Middle frontal gyrus (tissue), 1 donor: ENCODE results near the gene MYCBP.
A peak's percentile ranks its signal among the peaks of the same experiment; 100 is the strongest.
"Not testable (repeated sequence)": the region's sequence is repeated elsewhere in the genome, so short reads cannot be mapped to it uniquely, and the experiment has no call there.

Experiments
- DNase-seq: peaks from one replicate; pipeline ENCODE4 v3.0.0-alpha.2; 2015; ENCODE audit warnings: low spot score; ENCODE audit errors: extremely low spot score

The MYCBP gene, protein sequence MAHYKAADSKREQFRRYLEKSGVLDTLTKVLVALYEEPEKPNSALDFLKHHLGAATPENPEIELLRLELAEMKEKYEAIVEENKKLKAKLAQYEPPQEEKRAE

DNA sequence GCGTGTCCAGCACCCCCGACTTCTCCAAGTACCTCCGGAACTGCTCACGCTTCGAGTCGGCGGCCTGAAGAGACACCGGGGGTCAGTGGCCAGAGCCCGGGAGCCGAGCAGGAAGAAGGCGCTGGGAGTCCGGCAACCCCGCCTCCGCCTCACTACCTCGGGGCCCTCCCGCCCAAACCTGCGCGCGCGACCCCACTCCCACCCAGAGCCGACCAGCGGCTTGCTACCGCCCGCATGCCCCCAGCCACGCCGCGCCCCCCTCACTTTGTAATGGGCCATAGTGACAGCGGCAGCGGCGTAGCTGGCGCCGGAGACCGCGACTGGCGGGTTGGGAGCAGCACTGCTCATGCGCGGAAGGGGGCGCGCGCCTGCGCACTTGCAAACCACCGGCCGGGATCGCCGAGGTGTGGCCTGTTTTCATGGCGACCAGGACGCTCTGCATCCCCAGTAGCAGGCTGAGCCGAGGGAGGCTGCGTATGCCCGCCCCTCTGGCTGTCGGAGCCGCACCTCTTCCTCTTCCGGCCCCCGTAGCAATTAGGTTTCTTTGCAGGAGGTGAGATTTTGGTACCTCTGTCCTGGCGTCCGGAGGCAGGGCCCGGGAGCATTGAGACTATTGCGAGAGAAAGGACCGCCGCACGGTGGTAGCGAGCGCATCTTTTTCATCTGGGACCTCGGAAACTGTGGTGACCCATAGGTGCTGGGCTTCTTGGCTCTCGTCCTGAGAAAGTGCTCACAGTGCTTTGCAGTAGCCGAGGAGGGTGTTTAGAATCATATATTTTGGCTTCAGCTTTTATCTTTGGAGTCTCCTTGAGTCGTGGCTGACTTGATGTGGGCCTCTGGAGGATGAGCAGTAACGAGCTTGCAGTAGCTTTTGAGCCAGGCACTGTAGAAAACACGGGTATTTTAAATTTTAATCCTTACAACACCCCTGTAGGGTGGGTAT is at the start of gene MYCBP:
Gene MYCBP (minus strand): TSS at position 322 of the 943 bp plus-strand sequence. CDS start 43 bp downstream, at position 279.
- DNase-seq: peak; percentile 89

DNA sequence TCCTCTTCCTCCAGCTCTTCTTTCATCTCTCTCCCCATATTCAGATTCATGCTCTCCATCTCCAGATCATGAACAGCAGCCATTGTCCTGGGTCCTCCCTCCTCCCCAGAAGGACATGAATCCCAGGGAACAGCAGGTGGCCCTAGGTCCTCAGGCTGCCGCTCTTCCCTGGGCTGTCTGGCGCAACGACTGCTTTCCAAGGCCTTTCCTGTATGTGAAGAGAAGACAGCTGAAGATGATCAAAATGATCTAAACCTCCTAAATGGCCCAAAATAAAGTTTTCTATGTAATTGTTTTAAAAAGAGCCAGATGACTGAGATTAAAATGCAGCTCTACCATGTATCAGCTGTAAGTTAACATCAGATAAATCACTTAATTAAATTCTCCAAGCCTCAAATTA is 46.0 kb upstream of the MYCBP start:
- DNase-seq: no peak

GRCh38 chr1:38918568-38918967 is 45.4 kb upstream of the MYCBP start:
- no peak for DNase-seq

DNA sequence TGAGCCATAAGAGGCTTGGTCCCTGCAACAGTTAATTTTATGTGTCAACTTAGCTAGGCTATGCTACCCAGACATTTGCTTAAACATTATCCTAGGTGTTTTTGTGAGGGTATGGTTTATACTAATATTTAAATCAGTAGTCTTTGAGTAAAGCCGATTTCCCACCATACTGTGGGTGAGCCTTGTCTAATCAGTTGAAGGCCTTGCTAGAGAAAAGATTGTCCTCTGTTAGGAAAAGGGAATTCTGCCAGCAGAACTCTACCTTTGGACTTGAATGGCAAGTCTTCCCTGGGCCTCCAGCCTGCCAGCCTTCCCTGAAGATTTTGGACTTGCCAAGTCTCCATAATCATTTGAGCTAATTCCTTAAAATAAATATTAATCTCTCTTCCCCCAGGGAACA is 44.6 kb upstream of the MYCBP start:
- DNase-seq: no peak

- no peak for DNase-seq
Observed at GRCh38 chr1:38917337-38917736, 44.2 kb upstream of the MYCBP start.

- no peak for DNase-seq
Observed at GRCh38 chr1:38915352-38915948, 42.3 kb upstream of the MYCBP start.

DNA sequence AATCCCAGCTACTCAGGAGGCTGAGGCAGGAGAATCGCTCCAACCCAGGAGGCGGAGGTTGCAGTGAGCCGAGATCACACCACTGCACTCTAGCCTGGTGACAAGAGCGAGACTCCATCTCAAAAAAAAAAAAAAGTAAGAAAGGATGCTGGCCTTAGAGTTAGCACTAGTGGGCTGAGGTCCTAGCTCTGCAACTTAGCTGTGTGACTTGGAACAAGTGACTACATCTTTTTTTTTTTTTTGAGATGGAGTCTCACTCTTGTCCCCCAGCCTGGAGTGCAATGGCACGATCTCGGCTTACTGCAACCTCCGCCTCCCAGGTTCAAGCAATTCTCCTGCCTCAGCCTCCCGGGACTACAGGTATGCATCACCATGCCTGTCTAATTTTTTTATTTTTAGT is 41.8 kb upstream of the MYCBP start:
- DNase-seq: not testable (repeated sequence)

GRCh38 chr1:38908821-38909220 is 35.7 kb upstream of the MYCBP start:
- no peak for DNase-seq

DNA sequence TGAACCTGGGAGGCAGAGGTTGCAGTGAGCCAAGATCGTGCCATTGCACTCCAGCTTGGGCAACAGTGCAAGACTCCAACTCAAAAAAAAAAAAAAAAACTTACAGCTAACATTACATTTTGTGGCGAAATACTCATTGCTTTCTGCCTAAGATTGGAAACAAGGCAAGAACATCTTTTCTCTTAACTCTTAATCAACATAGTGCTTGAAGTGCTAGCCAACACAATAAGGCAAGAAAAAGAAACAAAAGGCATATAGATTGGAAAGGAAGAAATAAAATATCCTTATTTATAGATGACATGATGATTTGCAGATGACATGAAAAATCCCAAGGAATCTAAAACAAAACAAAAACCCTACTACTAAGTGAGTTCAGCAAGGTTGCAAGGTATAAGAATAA is 32.8 kb upstream of the MYCBP start:
- no peak for DNase-seq

DNA sequence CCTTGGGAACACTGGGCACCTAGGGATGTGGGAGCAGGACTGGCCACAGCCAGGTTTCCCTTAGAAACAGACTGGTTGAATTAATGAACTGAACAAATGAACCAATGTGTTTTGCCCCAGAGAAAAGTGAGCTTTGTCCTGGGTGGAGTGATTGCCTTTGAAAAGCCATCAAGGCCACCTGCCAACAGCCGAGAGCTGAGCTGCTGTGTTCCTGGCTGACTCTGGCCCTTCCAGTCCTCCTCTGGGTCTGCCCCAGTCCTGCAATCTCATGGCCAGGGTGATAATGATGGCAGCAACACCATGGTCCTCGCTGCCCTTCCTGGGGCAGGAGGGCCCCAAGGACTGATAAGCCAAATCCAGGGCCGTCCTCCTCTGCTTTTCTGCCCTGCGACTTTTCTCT is 26.4 kb upstream of the MYCBP start:
- no peak for DNase-seq

DNA sequence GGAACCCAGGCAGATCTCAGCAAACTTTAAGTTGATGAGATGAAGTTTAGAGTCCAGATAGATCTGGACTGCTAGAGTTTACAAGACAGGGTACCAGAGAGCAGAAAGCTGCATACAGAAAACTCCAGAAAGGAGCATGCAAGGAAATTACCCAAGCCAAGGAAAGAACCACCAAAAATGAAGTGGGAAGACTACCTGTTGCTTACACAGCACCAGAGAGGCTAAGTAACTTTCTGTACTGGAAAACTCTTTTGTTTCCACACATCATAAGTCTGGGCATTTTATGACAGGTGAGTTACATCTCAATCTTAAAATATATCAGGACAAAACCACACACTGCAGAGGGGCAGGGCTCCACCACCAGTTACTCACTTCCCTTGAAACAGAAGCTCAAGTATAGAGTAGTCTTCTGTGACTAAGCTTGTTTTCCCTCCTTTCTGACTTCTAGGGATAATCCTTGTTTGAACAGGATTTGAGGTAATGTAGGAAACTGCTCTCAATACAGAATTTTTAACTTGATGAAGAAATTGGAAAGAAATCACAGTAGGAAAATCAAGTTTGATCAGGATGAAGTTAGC is 25.6 kb upstream of the MYCBP start:
- no peak for DNase-seq

GRCh38 chr1:38896169-38896568 is 23.0 kb upstream of the MYCBP start:
- no peak for DNase-seq

GRCh38 chr1:38892976-38893375 is 19.8 kb upstream of the MYCBP start:
- DNase-seq: no peak

- DNase-seq: no peak
Observed at GRCh38 chr1:38891753-38892152, 18.6 kb upstream of the MYCBP start.

GRCh38 chr1:38889589-38889988 is 16.4 kb upstream of the MYCBP start:
- DNase-seq: no peak

DNA sequence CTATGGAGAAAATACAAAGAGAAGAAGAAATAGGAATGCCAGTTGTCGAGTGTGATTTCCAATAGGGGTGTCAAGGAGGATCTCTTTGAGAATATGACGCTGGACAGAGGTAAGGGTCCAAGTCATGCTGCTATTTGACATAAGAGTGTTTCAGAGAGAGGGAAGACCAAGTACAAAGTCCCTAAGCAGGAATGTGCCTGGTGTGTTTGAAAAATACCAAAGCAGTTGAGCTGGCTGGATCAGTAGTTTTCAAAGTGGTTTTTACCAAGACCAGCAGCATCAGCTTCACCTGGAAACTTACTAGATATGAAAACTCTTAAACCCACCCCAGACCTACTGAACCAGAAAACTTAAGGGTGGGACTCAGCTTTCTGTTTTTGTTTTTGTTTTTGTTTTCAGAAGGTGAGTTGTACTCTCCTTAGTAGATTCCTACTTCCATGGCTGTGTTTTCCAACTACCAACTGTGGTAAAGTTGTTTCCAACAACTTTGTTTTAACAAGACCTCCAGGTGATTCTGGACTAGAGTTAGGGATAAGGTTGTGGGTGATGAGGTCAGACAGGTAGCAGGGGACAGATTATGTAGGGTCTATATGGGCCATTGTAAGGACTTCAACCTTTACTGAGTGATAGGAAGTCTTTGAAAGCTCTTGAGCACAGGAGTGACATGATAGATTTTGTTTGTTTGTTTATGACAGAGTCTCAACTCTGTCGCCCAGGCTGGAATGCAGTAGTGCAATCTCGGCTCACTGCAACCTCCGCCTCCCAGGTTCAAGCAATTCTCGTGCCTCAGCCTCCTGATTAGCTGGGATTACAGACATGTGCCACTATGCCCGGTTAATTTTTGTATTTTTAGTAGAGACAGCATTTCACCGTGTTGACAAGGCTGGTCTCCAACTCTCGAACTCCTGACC is 15.5 kb upstream of the MYCBP start:
- DNase-seq: no peak

GRCh38 chr1:38885092-38885491 is 11.9 kb upstream of the MYCBP start:
- no peak for DNase-seq

- no peak for DNase-seq
Observed at GRCh38 chr1:38881487-38881886, 8.3 kb upstream of the MYCBP start, which contains the start of gene GJA9. GJA9 (minus strand) TSS chr1:38881587; CDS start chr1:38876098, 5,489 bp downstream.

GRCh38 chr1:38875811-38876210 is 2.7 kb upstream of the MYCBP start:
- no peak for DNase-seq

DNA sequence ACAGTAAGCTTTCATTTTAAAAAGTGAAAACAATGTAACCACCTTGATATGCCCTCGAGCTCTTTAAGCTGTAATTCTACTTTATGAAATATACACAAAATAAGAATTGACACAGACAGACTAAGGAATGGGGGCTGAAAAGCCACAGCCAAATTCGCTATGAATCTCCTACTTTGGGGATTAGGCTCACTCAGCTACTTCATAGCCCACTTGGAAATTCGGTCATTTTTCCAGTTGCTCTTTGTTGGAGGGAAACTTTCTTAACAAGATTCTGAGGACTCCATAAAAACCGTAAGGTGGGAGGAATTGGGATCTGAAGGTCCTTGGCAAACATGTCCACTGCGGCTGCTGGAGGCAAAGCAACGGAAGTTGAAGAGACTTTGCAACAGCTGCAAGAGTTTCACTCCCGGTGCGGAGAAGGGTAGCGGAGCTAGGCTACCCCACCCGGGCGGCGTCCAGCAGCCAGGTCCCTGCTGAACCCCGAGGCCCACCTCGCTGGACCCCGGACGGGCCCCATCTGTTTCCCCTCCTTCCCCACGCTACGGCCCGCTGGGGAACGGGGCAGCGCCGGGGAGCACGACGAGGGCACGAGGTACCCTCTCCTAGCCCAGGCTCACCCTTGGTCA is 634 bp downstream of the MYCBP start:
- DNase-seq: no peak

DNA sequence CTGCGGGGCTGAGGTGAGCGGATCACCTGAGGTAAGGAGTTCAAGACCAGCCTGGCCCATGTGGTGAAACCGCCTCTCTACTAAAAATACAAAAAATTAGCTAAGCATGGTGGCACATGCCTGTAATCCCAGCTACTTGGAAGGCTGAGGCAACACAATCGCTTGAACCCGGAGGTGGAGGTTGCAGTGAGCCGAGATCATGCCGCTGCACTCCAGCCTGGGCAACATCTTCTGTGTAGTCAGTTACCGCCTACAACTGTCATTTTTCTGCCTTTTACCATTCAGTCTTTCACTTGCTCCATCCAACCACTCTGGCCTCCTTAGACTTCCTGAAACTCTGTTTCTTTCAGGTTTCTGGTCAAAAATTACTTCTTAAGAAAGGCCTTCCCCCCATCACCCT is 2.2 kb downstream of the MYCBP start:
- DNase-seq: no peak
